OCI-LY3 (cell line): ENCODE measurements around the gene POMGNT2.

ENCODE experiments used
- CTCF ChIP-seq: fragments of 200-600, 300-600 bp; sonication (generic); IDR thresholded peaks from 2 replicates; pipeline ENCODE4 v1.5.1; 2014; ENCODE audit warnings: antibody characterized with exemption, low read length, low read depth
- EZH2phosphoT487 ChIP-seq: fragments of 200-600 bp; shearing (Covaris generic); IDR thresholded peaks from 2 replicates; pipeline ENCODE4 v1.6.1; 2018; ENCODE audit warnings: antibody characterized with exemption, mixed run types, low read depth

DNA sequence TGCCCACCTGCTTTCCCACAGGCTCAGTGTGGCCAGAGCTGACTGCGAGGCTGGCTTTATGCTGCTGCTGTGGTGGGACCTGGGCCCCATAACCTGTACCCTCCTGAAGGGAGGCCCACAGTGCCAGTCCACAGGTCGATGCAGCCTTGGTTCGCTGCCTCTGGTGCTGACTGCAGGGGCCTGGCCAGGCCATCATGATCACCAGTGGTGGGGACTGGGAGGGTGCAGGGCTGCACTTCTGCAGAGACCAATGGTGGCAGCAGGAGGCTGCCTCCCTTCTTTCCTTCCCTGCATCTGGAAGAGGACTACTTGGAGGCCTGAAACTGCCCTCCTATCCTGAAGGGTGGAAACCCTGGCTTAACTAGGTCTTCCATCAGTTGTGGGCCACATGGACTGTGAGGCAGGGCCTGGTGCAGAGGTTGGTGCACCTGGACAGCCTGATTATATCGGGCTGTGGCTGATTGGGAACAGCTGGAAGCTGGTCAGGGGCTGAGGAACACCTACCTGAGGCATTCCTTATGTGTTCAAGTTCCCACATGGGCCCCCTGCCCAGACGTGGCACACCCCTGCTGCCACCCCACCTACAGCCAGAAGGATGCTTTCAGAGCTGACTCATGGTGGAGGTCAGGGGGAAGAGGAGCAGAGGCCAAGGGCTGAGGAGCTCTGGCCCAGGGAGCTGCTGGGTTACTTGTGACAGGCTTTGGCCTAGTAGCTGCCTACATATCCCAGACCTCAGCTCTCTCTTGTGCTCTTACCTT, 29.8 kb downstream of the POMGNT2 start:
- no peak for TF ChIP-seq CTCF
- TF ChIP-seq EZH2phosphoT487 = no peak
